GM12891 (cell line): ENCODE measurements around the gene CNTF. TPM values are rescaled to one million over a fixed set of nuclear protein-coding genes. Genes with fewer than 3 reads are reported as not detected.
A peak's percentile ranks its signal among the peaks of the same experiment; 100 is the strongest.
"Not testable (repeated sequence)": the region's sequence is repeated elsewhere in the genome, so short reads cannot be mapped to it uniquely, and the experiment has no call there.

ENCODE experiments used
- DNase-seq: peaks from one replicate; pipeline ENCODE4 v3.0.0; 2011; ENCODE audit warnings: low spot score; ENCODE audit not compliant: insufficient read length
- FAIRE-seq: peaks from 2 replicates; lab custom pipeline; 2011; peaks lifted over from hg19 to GRCh38; lab: Jason Lieb, UNC
- PAX5 ChIP-seq: IDR thresholded peaks from 2 replicates; pipeline ENCODE4 v1.6.1; 2011; ENCODE audit warnings: low read length, moderate library complexity, mild to moderate bottlenecking; ENCODE audit not compliant: insufficient read depth, severe bottlenecking
- POLR2A ChIP-seq: IDR thresholded peaks from 2 replicates; pipeline ENCODE4 v1.6.1; 2011; ENCODE audit warnings: low read depth, low read length, control low read depth
- POLR2AphosphoS5 ChIP-seq: IDR thresholded peaks from 2 replicates; pipeline ENCODE4 v1.6.1; 2011; ENCODE audit warnings: low read depth, low read length, control low read depth
- POU2F2 ChIP-seq: IDR thresholded peaks from 2 replicates; pipeline ENCODE4 v1.6.1; 2011; ENCODE audit warnings: low read depth, mild to moderate bottlenecking, control low read depth, low read length, moderate library complexity
- SPI1 ChIP-seq: IDR thresholded peaks from 2 replicates; pipeline ENCODE4 v1.6.1; 2011; ENCODE audit warnings: low read depth, low read length, control low read depth
- TAF1 ChIP-seq: IDR thresholded peaks from 2 replicates; pipeline ENCODE4 v1.6.1; 2011; ENCODE audit warnings: low read depth, low read length, control low read depth
- polyA plus RNA-seq: library from polyadenylated mRNA; unstranded; fragments of >200 nt; gene quantifications from one replicate; pipeline ENCODE4 v1.2.1, GENCODE V29; 2012; ENCODE audit warnings: low read depth, missing spikeins, inconsistent platforms; ENCODE audit not compliant: missing spikeins

The CNTF gene, protein sequence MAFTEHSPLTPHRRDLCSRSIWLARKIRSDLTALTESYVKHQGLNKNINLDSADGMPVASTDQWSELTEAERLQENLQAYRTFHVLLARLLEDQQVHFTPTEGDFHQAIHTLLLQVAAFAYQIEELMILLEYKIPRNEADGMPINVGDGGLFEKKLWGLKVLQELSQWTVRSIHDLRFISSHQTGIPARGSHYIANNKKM
- polyA plus RNA-seq: 1.2 TPM

- FAIRE-seq (no peak), DNase-seq (no peak)
- TF ChIP-seq POLR2AphosphoS5 (0 out of 2 replicates have a peak, but pooled peaks have one; percentile 40), PAX5 (no peak)
These were observed at the start of gene CNTF for GRCh38 chr11:58622344-58622743. Gene CNTF (plus strand): TSS chr11:58622665. CDS start chr11:58622753, 88 bp downstream.

DNA sequence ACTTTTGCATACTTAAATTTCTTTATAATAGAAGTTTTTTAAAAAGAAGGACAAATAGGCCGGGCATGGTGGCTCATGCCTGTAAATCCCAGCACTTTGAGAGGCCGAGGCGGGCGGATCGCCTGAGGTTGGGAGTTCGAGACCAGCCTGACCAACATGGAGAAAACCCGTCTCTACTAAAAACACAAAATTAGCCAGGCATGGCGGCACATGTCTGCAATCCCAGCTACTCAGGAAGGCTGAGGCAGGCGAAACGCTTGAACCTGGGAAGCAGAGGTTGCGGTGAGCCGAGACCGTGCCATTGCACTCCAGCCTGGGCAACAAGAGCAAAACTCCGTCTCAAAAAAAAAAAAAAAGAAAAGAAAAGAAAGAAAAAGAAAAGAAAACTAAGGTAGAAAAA is 49.6 kb upstream of the CNTF start:
- DNase-seq, FAIRE-seq: not testable (repeated sequence)

DNA sequence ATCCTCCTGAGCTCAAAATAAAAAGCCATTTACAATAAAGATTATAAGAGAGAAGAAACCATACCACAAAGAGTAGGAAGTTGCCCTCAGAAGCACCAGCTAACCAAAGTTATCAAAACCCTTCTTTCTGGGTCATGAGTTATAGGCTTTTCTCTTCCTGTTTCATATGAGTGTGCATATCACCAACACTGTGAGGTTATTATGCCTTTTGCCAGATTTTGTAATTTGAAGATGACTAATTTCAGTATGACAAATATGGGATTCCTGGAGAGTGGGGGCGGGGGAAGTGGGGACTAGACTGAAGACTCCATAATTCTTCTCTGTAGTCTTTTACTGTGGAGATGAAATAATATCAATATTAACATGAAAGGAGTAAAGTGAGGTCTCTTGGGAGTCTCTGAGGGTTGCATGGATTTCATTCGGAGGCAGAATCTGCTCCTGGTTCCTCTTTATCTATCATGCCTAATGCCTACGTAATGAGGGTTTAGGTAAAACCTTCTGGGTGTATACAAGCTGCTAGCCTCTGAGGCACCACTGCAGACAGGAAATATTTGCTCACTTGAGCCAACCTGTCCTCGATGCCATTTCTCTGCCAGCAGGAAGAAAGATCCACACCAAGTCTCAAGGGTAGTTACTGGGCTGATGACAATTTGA is 48.9 kb upstream of the CNTF start:
- DNase-seq (no peak), FAIRE-seq (peak; percentile 93)
- peak; percentile 49; the same call in 1 of the 2 replicates for TF ChIP-seq POU2F2
- TF ChIP-seq PAX5: no peak
- TF ChIP-seq POLR2AphosphoS5: peak; percentile 58; the same call in 1 of the 2 replicates
- TF ChIP-seq POLR2A: peak; percentile 78; the same call in 1 of the 2 replicates
- peak; percentile 69 for TF ChIP-seq SPI1
- TF ChIP-seq TAF1: peak; percentile 72

GRCh38 chr11:58574881-58575280 is 47.6 kb upstream of the CNTF start:
- no peak for TF ChIP-seq PAX5
- no peak for TF ChIP-seq POLR2AphosphoS5
- TF ChIP-seq POU2F2: no peak
- no peak for TF ChIP-seq SPI1
- TF ChIP-seq TAF1: no peak
- no peak for TF ChIP-seq POLR2A
- peak; percentile 16 for FAIRE-seq
- no peak for DNase-seq

GRCh38 chr11:58575377-58576020 is 47.0 kb upstream of the CNTF start, which contains the start of gene LPXN:
Gene LPXN (minus strand): TSS chr11:58575856. CDS start chr11:58575772, 84 bp downstream.
- FAIRE-seq (peak; percentile 76), DNase-seq (no peak)
- peak; percentile 54; the same call in 1 of the 2 replicates for TF ChIP-seq POU2F2
- TF ChIP-seq TAF1: peak; percentile 88
- TF ChIP-seq POLR2AphosphoS5: peak; percentile 98
- TF ChIP-seq PAX5: no peak
- TF ChIP-seq POLR2A: peak; percentile 98
- TF ChIP-seq SPI1: peak; percentile 92

DNA sequence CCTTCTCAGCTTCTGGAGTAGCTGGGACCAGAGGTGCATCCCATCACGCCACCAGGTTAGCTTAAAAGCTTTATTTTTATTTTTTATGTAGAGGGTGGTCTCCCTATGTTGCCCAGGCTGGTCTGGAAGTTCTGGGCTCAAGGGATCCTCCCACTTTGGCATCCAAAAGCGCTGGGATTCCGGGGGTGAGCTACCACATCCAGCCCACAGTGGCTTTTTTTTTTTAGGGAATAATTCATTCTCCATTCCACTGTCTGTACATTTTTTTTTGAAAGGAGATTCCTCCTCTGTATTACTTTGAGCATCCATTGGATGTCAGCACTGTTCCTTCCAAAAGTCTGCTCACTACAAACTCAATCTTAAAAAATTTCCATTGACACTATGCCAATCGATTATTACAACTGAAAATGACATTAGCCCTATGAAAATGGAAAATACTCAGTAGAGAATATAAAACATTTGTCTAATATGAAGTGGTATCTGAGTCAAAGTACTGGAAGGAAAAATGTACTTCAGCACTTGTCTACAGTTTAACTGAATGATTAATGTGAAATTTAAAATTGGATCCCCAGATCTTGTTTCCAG is 45.5 kb upstream of the CNTF start:
- no peak for DNase-seq
- FAIRE-seq: peak; percentile 20
- no peak for TF ChIP-seq TAF1
- 0 out of 2 replicates have a peak, but pooled peaks have one; percentile 18 for TF ChIP-seq POLR2A

DNA sequence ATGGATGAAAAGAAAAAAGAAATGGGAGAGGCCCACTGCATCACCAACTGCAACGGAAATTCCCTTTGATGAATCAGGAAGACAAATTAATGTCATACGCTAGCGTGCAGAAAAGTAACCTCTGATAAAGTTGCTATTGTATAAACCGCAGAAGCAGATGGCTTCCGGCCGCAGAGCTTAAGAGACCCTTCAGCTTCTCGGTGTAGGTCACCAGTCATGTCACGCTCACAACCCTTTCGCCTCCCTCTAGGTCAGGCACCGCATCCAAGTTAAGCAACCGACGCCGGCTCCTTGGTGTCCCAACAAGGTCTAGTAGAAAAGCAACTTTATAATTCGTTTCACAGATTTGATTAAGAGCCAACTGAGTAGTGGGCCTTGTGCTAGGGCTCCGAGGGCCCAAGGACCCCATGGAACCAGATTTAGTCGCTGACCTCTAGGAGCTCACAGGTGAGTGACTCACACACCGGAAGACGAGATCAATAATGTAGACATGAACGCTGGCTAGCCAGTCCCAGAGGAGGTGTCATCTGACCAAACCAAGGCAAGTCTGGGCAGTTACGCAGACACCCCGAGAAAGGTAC is 44.8 kb upstream of the CNTF start:
- DNase-seq: no peak
- TF ChIP-seq PAX5: peak; percentile 82
- peak; percentile 94 for TF ChIP-seq POLR2AphosphoS5
- peak; percentile 91 for TF ChIP-seq TAF1
- peak; percentile 44; the same call in 1 of the 2 replicates for TF ChIP-seq SPI1
- TF ChIP-seq POU2F2: peak; percentile 76
- peak; percentile 96 for TF ChIP-seq POLR2A
- FAIRE-seq: no peak

DNA sequence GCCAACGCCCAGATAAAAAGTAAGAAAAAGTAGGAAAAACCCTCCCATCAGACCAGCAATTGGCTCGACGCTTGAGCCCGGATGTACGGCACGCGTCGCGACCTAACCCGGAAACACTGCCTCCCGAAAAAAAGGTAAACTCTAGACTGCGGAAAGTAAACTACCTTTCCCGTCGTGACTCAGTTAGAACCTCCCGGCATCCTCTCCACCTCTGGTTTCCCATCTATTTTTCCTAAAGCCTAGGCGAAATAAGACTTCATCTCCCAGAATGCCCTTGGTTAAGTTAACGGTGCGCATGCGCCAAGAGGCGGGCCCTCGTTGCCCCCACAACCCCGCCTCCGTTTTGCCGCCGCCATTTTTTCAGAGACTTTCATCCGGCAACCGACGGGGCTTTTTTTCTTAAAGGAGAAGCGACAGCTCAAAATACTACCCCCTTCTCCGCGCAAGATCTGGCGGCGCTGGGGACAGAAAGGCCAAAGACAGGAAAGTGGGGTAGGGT is 44.3 kb upstream of the CNTF start:
- TF ChIP-seq POU2F2 (0 out of 2 replicates have a peak, but pooled peaks have one; percentile 28), POLR2A (no peak)
- FAIRE-seq (peak; percentile 96), DNase-seq (no peak)

DNA sequence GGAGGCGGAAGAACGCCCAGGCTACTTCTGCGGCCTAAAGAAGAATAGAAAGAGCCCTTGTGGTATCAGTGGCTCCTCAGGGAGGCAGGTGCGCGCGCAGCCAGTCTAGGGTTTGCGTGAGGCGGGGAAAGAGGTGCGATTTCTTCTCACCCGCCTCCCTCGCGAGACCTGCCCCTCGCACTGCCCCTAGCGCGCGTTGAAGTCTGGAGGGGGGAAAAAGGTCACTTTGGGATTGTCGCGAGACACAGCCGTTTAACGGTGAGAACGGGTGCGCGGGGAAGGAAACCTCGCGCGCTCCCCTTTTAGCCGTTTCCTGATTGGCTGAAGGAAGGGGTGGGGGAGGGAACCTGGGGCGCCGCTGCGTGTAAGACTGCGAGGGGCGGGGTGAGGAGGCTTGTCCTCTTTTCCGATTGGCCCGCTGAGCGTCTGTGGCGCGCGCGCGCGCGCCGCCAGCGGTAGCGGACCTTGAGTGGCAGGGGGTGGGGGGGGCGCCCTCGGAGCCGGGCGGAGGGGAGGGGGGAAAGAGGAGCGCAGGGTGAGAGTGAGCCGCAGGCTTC is 43.8 kb upstream of the CNTF start, which contains the start of gene ZFP91:
Gene ZFP91, plus strand, starts transcription at position 429 of the 557 bp plus-strand sequence. CDS start 219 bp downstream, outside the sequence.
- TF ChIP-seq SPI1 (peak; percentile 21; the same call in 1 of the 2 replicates), POLR2A (no peak), PAX5 (no peak), POU2F2 (no peak), POLR2AphosphoS5 (no peak), TAF1 (peak; percentile 68)
- DNase-seq: peak; percentile 57
- no peak for FAIRE-seq
